ENCODE data around the gene TTLL1. TPM values are rescaled to one million over a fixed set of nuclear protein-coding genes. Genes with fewer than 3 reads are reported as not detected.

Gene TTLL1
- total RNA-seq, 1 experiment from 2014 or later, result 4.1 TPM

DNA sequence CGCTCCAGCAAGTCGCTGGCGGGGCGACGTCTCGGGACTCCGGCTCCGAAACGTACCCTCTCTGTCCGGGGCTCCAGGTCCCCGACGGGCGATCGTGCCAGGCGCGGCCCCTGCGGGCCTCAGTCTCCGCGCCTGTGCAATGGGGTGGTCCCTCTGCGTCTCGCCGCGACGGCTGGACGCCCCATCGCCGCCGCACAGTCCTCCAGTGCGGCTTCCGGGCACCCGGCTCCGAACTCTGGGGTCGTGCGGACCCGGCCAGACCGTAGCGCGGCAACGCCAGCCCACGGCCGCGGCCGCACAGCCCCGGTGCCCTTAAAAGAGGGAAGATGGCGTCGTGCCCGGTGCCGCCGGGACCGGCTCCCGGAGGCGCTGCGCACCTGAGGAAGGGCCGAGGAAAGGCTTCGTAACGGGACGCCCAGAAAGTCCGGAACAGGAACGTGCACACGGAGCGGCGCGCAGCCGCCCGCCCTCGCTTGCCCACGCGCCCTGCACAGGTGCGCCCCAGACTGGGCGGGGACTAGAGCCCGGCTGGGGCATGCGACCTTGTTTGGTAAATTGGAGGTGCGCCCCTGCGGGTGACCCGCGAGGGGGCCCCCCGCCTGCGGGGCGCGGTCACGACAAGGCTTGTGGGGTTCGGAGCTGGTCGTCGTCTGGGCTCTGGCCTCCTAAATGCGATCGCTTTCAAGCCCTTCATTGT lies 21.9 kb upstream of the TTLL1 start:
- no peaks in the 10 kb centered on the region for H3K27me3 Mint-ChIP-seq (ENCODE audit: insufficient read depth, unreplicated experiment)
- TF ChIP-seq, protein P1, sequence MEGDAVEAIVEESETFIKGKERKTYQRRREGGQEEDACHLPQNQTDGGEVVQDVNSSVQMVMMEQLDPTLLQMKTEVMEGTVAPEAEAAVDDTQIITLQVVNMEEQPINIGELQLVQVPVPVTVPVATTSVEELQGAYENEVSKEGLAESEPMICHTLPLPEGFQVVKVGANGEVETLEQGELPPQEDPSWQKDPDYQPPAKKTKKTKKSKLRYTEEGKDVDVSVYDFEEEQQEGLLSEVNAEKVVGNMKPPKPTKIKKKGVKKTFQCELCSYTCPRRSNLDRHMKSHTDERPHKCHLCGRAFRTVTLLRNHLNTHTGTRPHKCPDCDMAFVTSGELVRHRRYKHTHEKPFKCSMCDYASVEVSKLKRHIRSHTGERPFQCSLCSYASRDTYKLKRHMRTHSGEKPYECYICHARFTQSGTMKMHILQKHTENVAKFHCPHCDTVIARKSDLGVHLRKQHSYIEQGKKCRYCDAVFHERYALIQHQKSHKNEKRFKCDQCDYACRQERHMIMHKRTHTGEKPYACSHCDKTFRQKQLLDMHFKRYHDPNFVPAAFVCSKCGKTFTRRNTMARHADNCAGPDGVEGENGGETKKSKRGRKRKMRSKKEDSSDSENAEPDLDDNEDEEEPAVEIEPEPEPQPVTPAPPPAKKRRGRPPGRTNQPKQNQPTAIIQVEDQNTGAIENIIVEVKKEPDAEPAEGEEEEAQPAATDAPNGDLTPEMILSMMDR (IDR thresholded peaks at IDR 0.05; ENCODE audit: insufficient read depth in 1 of 2, low read depth in 1 of 2, low read length in 1 of 2, severe bottlenecking in 1 of 2, unreplicated experiment in 1 of 2), result no peak
- no peak overlapping the region for H3K27ac Mint-ChIP-seq (ENCODE audit: unreplicated experiment)
- BruUV-seq (replicated peaks), result no TSS peak
- H3K9me3 ChIP-seq, result no peaks in the 10 kb centered on the region
- peaks cover 7% of the 10 kb centered on the region for H3K4me1 Mint-ChIP-seq (ENCODE audit: low read depth, unreplicated experiment)
- ChIA-PET POLR2A (interaction anchor here (0.6 to 0.7 kb wide), 2 partner anchors 14 to 1164 kb away, joined by 3 to 5 read pairs; partner anchors contain the start of gene CENPM), CTCF (interaction anchor here (0.6 to 1.6 kb wide), 3 partner anchors 21 to 121 kb away, joined by 3 to 4 read pairs (median 4); no protein-coding TSS in a partner anchor)
- H3K4me3 Mint-ChIP-seq (ENCODE audit: unreplicated experiment), result peak overlapping the region; percentile 76
- H3K36me3 Mint-ChIP-seq (ENCODE audit: insufficient read depth, unreplicated experiment), result peaks cover 17% of the 10 kb centered on the region
- H3K36me3 ChIP-seq (ENCODE audit: control insufficient read depth, insufficient read depth, low read length), result no peaks in the 10 kb centered on the region
- no peaks in the 10 kb centered on the region for H3K9me3 Mint-ChIP-seq (ENCODE audit: unreplicated experiment)
- DNase-seq, result peak in 1 of 2 experiments; percentile 48
- H3K4me1 ChIP-seq, result peaks cover 3% of the 10 kb centered on the region
- intact Hi-C loops (cut with micrococcal nuclease; ENCODE audit: unreplicated experiment), result no loop called here
- H3K4me3 ChIP-seq (ENCODE audit: low read depth, low read length), result peak overlapping the region; percentile 87
- H3K27me3 ChIP-seq (replicated peaks; ENCODE audit: control insufficient read depth, insufficient read depth, low read length), result no peaks in the 10 kb centered on the region

DNA sequence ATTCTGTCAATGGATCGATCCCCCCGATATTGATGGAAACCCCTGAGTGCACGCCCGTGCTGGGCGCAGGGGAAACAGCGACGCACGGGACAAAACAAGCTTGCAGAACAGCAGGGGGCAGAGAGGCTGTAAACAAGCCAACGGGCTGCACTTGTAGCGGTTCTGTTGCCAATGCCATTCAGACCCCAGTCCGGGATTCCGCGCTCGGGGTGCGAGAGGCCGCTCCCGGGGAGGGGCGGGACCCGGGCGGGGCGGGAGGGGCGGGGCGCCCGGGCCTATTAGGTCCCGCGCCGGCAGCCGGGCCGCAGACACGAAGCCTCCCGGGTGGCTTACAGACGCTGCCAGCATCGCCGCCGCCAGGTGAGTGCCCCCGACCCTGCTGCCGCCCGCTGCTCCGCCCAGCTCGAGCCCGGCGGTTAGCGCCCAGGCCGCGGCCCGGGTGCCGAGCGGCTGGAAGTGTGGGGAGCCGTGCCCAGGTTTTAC lies 21.3 kb upstream of the TTLL1 start, which contains the start of gene BIK:
TSS of gene BIK (plus strand) at position 307 of the 483 bp plus-strand sequence. CDS start 13,273 bp downstream, outside the sequence.
- Mint-ChIP-seq H3K4me1 (ENCODE audit: low read depth, unreplicated experiment) (peaks cover 7% of the 10 kb centered on the region), H3K27me3 (ENCODE audit: insufficient read depth, unreplicated experiment) (no peaks in the 10 kb centered on the region), H3K4me3 (ENCODE audit: unreplicated experiment) (peak within 1 kb of the TSS; percentile 76), H3K36me3 (ENCODE audit: insufficient read depth, unreplicated experiment) (peaks cover 12% of the 10 kb centered on the region), H3K27ac (ENCODE audit: unreplicated experiment) (no peak within 1 kb of the TSS), H3K9me3 (ENCODE audit: unreplicated experiment) (no peaks in the 10 kb centered on the region)
- ChIA-PET CTCF (interaction anchor here (0.6 to 1.6 kb wide), 3 partner anchors 20 to 121 kb away, joined by 3 to 4 read pairs (median 4); no protein-coding TSS in a partner anchor), POLR2A (no interaction called here)
- peak within 1 kb of the TSS; percentile 87 for H3K4me3 ChIP-seq (ENCODE audit: low read depth, low read length)
- peak; percentile 62 to 64 for DNase-seq
- peaks cover 4% of the 10 kb centered on the region for H3K4me1 ChIP-seq
- no peaks in the 10 kb centered on the region for H3K36me3 ChIP-seq (ENCODE audit: control insufficient read depth, insufficient read depth, low read length)
- BruUV-seq (replicated peaks), result no TSS peak
- no peaks in the 10 kb centered on the region for H3K9me3 ChIP-seq
- no peaks in the 10 kb centered on the region for H3K27me3 ChIP-seq (replicated peaks; ENCODE audit: control insufficient read depth, insufficient read depth, low read length)
- TF ChIP-seq, protein P1 (IDR thresholded peaks at IDR 0.05; ENCODE audit: insufficient read depth in 1 of 2, low read depth in 1 of 2, low read length in 1 of 2, severe bottlenecking in 1 of 2, unreplicated experiment in 1 of 2), result peak in 1 of 2 experiments; percentile 34
- intact Hi-C loops (cut with micrococcal nuclease; ENCODE audit: unreplicated experiment), result no loop called here

DNA sequence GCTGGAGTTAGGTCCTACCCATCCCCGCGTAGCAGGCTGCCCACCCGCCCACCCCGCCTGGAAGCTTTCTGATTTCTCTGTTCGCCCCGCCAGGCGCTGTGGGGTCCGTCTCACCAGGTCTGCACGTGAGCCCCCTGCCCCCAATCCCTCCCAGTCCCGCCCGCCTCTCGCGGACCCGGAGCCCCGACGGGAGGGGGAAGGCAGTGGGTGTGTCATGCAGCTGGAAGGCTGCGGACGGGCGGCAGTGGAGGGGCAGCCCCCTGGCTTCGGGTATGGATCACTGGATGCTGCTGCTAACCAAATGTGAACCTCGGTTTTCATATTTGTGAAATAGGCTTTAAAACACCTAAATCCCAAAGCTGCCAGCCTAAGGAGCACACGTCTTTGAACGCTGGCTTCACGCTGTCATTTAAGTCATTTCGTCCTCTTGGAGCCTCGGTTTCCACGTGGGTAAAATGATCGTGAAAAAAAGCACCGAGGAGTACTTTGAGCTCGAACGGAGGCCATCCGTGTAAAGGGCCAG lies 20.8 kb upstream of the TTLL1 start:
- peaks cover 12% of the 10 kb centered on the region for H3K4me1 Mint-ChIP-seq (ENCODE audit: low read depth, unreplicated experiment)
- H3K27ac Mint-ChIP-seq (ENCODE audit: unreplicated experiment), result no peak overlapping the region
- Histone ChIP-seq H3K36me3 (ENCODE audit: control insufficient read depth, insufficient read depth, low read length) (no peaks in the 10 kb centered on the region), H3K9me3 (no peaks in the 10 kb centered on the region), H3K4me1 (peaks cover 9% of the 10 kb centered on the region), H3K4me3 (ENCODE audit: low read depth, low read length) (peak overlapping the region; percentile 87), H3K27me3 (replicated peaks; ENCODE audit: control insufficient read depth, insufficient read depth, low read length) (no peaks in the 10 kb centered on the region)
- ChIA-PET POLR2A (no interaction called here), CTCF (interaction anchor here (1.0 to 1.6 kb wide), 2 partner anchors 20 to 122 kb away, joined by 4 read pairs; no protein-coding TSS in a partner anchor)
- peaks cover 9% of the 10 kb centered on the region for H3K36me3 Mint-ChIP-seq (ENCODE audit: insufficient read depth, unreplicated experiment)
- no TSS peak for BruUV-seq (replicated peaks)
- intact Hi-C loops (cut with micrococcal nuclease; ENCODE audit: unreplicated experiment), result no loop called here
- H3K27me3 Mint-ChIP-seq (ENCODE audit: insufficient read depth, unreplicated experiment), result no peaks in the 10 kb centered on the region
- H3K9me3 Mint-ChIP-seq (ENCODE audit: unreplicated experiment), result no peaks in the 10 kb centered on the region
- peak overlapping the region; percentile 76 for H3K4me3 Mint-ChIP-seq (ENCODE audit: unreplicated experiment)
- TF ChIP-seq, protein P1 (IDR thresholded peaks at IDR 0.05; ENCODE audit: insufficient read depth in 1 of 2, low read depth in 1 of 2, low read length in 1 of 2, severe bottlenecking in 1 of 2, unreplicated experiment in 1 of 2), result no peak
- DNase-seq, result no peak

Measured in Caco-2 (cell line).